IPS DF 6.9 (cell line): ENCODE data around the gene SYTL3.
"Not testable (repeated sequence)": the region's sequence is repeated elsewhere in the genome, so short reads cannot be mapped to it uniquely, and the experiment has no call there.

Experiments used
- DNase-seq: peaks from one replicate; pipeline ENCODE4 v3.0.0-alpha.2; 2013; ENCODE audit warnings: low read depth, low spot score
- H3K27ac ChIP-seq: one replicate; pipeline ENCODE4 v1.5.1; 2013; ENCODE audit warnings: low read length, control low read depth
- H3K27me3 ChIP-seq: 2 replicates; pipeline ENCODE4 v1.6.1; 2013; ENCODE audit warnings: mild to moderate bottlenecking, low read length; ENCODE audit not compliant: control insufficient read depth, insufficient read depth
- H3K36me3 ChIP-seq: 2 replicates; pipeline ENCODE4 v1.6.1; 2013; ENCODE audit warnings: low read length; ENCODE audit not compliant: control insufficient read depth, insufficient read depth
- H3K4me1 ChIP-seq: 2 replicates; pipeline ENCODE4 v1.6.1; 2013; ENCODE audit warnings: low read length; ENCODE audit not compliant: control insufficient read depth, insufficient read depth
- H3K4me3 ChIP-seq: 2 replicates; pipeline ENCODE4 v1.5.1; 2013; ENCODE audit warnings: mild to moderate bottlenecking, low read length
- H3K9me3 ChIP-seq: 2 replicates; pipeline ENCODE4 v1.6.1; 2013; ENCODE audit warnings: low read length, inconsistent platforms; ENCODE audit not compliant: control insufficient read depth, insufficient read depth
- WGBS: extraction: QIAGEN DNeasy Blood & Tissue Kit; methylation state at CpG from one replicate; pipeline ENCODE4 v1.1.7; 2013; ENCODE audit warnings: mixed read lengths, missing lambda C conversion rate; ENCODE audit not compliant: insufficient read length, insufficient coverage; 5-methylcytosine and 5-hydroxymethylcytosine counted together

SYTL3 gene

GRCh38 chr6:158684311-158684710 lies 34.5 kb downstream of the SYTL3 start:
- no peaks in the 10 kb centered on the region for H3K27me3 ChIP-seq
- DNase-seq = no peak
- H3K36me3 ChIP-seq = no peaks in the 10 kb centered on the region
- H3K4me1 ChIP-seq = no peaks in the 10 kb centered on the region
- no CpG with 5 or more reads among the region's 5 CpGs for WGBS
- no peak overlapping the region for H3K27ac ChIP-seq
- no peaks in the 10 kb centered on the region for H3K9me3 ChIP-seq
- H3K4me3 ChIP-seq = no peak overlapping the region

GRCh38 chr6:158684745-158685324 lies 35.0 kb downstream of the SYTL3 start:
- Histone ChIP-seq H3K27ac (no peak overlapping the region), H3K4me1 (no peaks in the 10 kb centered on the region), H3K9me3 (no peaks in the 10 kb centered on the region), H3K4me3 (no peak overlapping the region), H3K27me3 (no peaks in the 10 kb centered on the region), H3K36me3 (no peaks in the 10 kb centered on the region)
- WGBS = no CpG with 5 or more reads among the region's 5 CpGs
- no peak for DNase-seq

DNA sequence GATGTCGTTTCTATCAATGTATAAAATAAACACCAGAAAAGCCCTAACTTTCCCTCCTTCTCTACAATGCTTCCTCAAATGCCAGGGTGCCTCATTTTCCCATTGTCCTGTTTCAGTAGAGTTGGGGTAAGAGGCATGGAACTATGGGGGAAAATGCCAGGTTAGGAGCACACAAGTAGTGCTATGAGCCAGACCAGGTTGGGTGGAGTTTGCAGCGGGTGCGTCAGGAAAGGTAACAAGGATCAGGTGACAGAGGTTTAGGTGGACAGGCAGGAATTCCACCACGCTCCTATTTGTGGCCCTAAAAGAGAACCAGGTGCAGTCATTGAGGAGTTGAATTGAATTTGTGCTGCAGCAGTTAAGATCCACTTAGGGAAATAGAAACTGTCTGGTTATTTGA lies 36.5 kb downstream of the SYTL3 start:
- no peak for DNase-seq
- H3K27ac ChIP-seq = no peak overlapping the region
- no peaks in the 10 kb centered on the region for H3K9me3 ChIP-seq
- no CpG with 5 or more reads among the region's 4 CpGs for WGBS
- H3K27me3 ChIP-seq = no peaks in the 10 kb centered on the region
- H3K4me3 ChIP-seq = no peak overlapping the region
- no peaks in the 10 kb centered on the region for H3K4me1 ChIP-seq
- no peaks in the 10 kb centered on the region for H3K36me3 ChIP-seq

DNA sequence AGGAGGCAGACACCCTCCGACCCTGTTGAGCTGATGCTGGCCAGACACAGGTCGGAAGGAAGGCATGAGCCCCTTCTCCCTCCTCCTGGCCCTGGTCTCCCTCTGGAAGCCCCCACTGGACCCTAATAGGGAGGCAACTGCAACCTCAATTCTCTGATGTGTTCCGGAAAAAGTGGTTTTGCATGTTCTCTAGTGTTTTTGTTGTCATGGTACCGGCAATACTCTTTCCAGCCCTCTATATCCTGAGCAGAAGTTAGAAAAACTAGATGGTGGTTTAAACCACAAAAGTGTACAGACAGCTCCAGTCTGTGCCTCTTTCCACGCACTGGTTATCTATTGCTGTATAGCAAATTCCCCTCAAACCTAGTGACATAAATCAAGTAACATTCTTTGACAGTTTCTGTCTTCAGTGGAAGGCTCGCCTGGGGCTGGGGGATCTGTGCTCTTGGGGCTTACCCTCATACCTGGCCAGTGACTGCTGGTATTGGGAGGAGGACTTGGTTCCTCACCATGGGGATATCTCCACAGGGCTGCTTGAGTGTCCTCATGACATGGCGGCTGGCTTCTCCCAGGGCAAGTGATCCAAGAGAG lies 37.0 kb downstream of the SYTL3 start:
- Histone ChIP-seq H3K4me1 (no peaks in the 10 kb centered on the region), H3K27ac (no peak overlapping the region)

GRCh38 chr6:158687506-158687905 lies 37.7 kb downstream of the SYTL3 start:
- Histone ChIP-seq H3K9me3 (no peaks in the 10 kb centered on the region), H3K27me3 (no peaks in the 10 kb centered on the region), H3K27ac (no peak overlapping the region), H3K36me3 (no peaks in the 10 kb centered on the region), H3K4me3 (no peak overlapping the region), H3K4me1 (no peaks in the 10 kb centered on the region)
- DNase-seq = no peak
- WGBS = no CpG with 5 or more reads among the region's 4 CpGs

More for the DNA sequence above, 37.0 kb downstream of the SYTL3 start:
- no peaks in the 10 kb centered on the region for H3K36me3 ChIP-seq
- DNase-seq = no peak
- no peaks in the 10 kb centered on the region for H3K27me3 ChIP-seq
- no CpG with 5 or more reads among the region's 7 CpGs for WGBS
- H3K9me3 ChIP-seq = no peaks in the 10 kb centered on the region
- H3K4me3 ChIP-seq = no peak overlapping the region

DNA sequence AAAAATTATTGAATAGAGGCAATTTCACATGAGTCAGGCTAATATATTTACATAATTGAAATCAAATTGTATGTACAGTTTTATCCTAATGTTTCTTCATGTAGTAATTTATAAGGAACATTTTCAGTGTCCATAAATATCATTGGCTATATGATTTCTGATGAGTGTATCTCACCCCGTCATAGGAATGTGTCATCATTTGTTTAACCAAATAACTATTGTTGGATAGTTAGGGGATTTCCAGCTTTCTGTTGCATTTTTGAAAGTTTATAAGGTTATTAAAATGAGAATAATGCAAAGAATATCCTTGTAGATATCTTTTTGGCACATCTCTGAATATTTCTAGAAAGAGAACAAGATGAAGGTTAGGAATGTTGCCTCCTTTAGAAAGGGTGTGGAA lies 39.0 kb downstream of the SYTL3 start:
- no peaks in the 10 kb centered on the region for H3K9me3 ChIP-seq
- H3K27me3 ChIP-seq = no peaks in the 10 kb centered on the region
- H3K4me3 ChIP-seq = no peak overlapping the region
- no peak for DNase-seq
- H3K36me3 ChIP-seq = no peaks in the 10 kb centered on the region
- WGBS = no CpG with 5 or more reads among the region's 1 CpG
- no peaks in the 10 kb centered on the region for H3K4me1 ChIP-seq
- H3K27ac ChIP-seq = no peak overlapping the region

- no CpG with 5 or more reads among the region's 3 CpGs for WGBS
- DNase-seq = no peak
- no peak overlapping the region for H3K4me3 ChIP-seq
- no peaks in the 10 kb centered on the region for H3K36me3 ChIP-seq
- no peaks in the 10 kb centered on the region for H3K4me1 ChIP-seq
- H3K27me3 ChIP-seq = no peaks in the 10 kb centered on the region
- H3K27ac ChIP-seq = no peak overlapping the region
- no peaks in the 10 kb centered on the region; the same call in 1 of the 2 replicates for H3K9me3 ChIP-seq
These were observed 45.1 kb downstream of the SYTL3 start for GRCh38 chr6:158694913-158695312.

DNA sequence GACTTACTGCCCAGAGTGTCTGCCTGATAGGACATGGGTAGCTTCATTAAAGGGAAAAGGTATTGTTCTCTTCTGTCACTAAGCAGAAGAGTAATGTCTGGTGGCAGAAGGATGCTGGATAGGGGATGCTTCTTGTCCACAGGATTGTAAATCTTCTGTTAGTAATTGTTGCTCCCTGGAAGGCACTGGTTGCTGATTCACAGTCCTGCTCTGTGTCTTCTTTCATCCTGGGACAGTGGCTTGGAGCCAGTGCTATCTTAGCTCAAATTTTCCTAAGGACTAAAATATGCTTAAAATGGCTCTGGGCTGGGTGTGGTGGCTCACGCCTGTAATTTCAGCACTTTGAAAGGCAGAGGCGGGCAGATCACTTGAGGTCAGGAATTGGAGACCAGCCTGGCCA lies 48.0 kb downstream of the SYTL3 start:
- H3K9me3 ChIP-seq = no peaks in the 10 kb centered on the region; the same call in 1 of the 2 replicates
- H3K4me3 ChIP-seq = no peak overlapping the region
- no peaks in the 10 kb centered on the region for H3K36me3 ChIP-seq
- no peaks in the 10 kb centered on the region for H3K4me1 ChIP-seq
- no peak overlapping the region for H3K27ac ChIP-seq
- H3K27me3 ChIP-seq = no peaks in the 10 kb centered on the region
- no CpG with 5 or more reads among the region's 2 CpGs for WGBS
- no peak for DNase-seq

- DNase-seq = no peak
- Histone ChIP-seq H3K27ac (no peak overlapping the region), H3K36me3 (no peaks in the 10 kb centered on the region), H3K4me3 (no peak overlapping the region), H3K4me1 (no peaks in the 10 kb centered on the region), H3K9me3 (no peaks in the 10 kb centered on the region; the same call in 1 of the 2 replicates), H3K27me3 (no peaks in the 10 kb centered on the region)
- no CpG with 5 or more reads among the region's 8 CpGs for WGBS
These were observed 49.1 kb downstream of the SYTL3 start for GRCh38 chr6:158698931-158699330.

DNA sequence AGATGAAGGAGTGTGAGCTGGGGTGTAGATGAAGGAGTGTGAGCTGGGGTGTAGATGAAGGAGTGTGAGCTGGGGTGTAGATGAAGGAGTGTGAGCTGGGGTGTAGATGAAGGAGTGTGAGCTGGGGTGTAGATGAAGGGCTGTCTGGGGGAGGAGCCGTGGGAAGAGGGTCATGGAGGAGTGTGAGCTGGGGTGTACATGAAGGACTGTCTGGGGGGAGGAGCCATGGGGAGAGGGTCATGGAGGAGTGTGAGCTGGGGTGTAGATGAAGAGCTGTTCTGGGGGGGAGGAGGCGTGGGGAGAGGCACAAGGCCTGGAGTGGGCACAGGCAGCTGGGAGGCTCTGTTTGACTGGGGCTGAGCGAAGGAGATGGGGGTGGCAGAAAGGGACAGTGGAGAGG lies 51.4 kb downstream of the SYTL3 start:
- H3K36me3 ChIP-seq, H3K4me3 ChIP-seq, H3K9me3 ChIP-seq, H3K4me1 ChIP-seq, H3K27ac ChIP-seq, DNase-seq, H3K27me3 ChIP-seq: not testable (repeated sequence)
- no CpG with 5 or more reads among the region's 3 CpGs for WGBS
